PC-9 (cell line): ENCODE measurements around the gene TF.

ENCODE experiments used
- CTCF ChIP-seq: fragments of 200-600 bp; sonication (generic); conservative IDR thresholded peaks from 2 replicates; pipeline ENCODE4 v1.6.1; 2017; ENCODE audit warnings: mixed run types, antibody characterized with exemption, mild to moderate bottlenecking, moderate library complexity
- EZH2 ChIP-seq: fragments of 200-600 bp; sonication (generic); IDR thresholded peaks from 2 replicates; pipeline ENCODE4 v1.8.0; 2017; ENCODE audit warnings: antibody characterized with exemption, low read depth

- no peak for TF ChIP-seq CTCF
- TF ChIP-seq EZH2, result no peak
Observed at GRCh38 chr3:133765256-133765655, 19.1 kb downstream of the TF start.
